SK-N-SH (cell line): ENCODE data around the gene PCDHA5. TPM values are rescaled to one million over a fixed set of nuclear protein-coding genes. Genes with fewer than 3 reads are reported as not detected.

Experiments
- CTCF ChIA-PET: fragments of 300-600, 350-600 bp; formaldehyde crosslinking; extraction: SDS; loops from one replicate; lab custom pipeline; 2021; lab: Yijun Ruan, JAX
- POLR2A ChIA-PET: fragments of 350-600 bp; sonication (Branson Sonifier 250); formaldehyde crosslinking; extraction: SDS; loops from one replicate; lab custom pipeline; 2020; ENCODE audit warnings: antibody characterized with exemption, inconsistent platforms; lab: Yijun Ruan, JAX
- DNase-seq: peaks from one replicate; pipeline ENCODE4 v3.0.0; 2012
- H2AFZ ChIP-seq: fragments of 200-600 bp; sonication (generic); 2 replicates; pipeline ENCODE4 v1.8.1; 2016; ENCODE audit warnings: antibody characterized with exemption, mild to moderate bottlenecking, low read depth
- H3F3A ChIP-seq: fragments of 200-600 bp; sonication (generic); replicated peaks from 2 replicates; pipeline ENCODE3; 2016; ENCODE audit warnings: antibody characterized with exemption, mild to moderate bottlenecking; ENCODE audit not compliant: insufficient read depth
- H3K27ac ChIP-seq, 2 experiments: fragments of 200-500 bp in 1 of 2; fragments of 200-600 bp in 1 of 2; sonication (Bioruptor generic) in 1 of 2; sonication (generic), shearing (Covaris generic) in 1 of 2; 2 replicates each; pipeline versions ENCODE4 v1.5.1 to v1.6.1; 2014 to 2016; ENCODE audit warnings: low read depth in 2 of 2, inconsistent platforms in 1 of 2, low read length in 1 of 2, mild to moderate bottlenecking in 1 of 2, mixed read lengths in 1 of 2
- H3K27me3 ChIP-seq: fragments of 200-600 bp; sonication (generic), shearing (Covaris generic); 2 replicates; pipeline ENCODE4 v1.6.1; 2016; ENCODE audit warnings: mixed run types; ENCODE audit not compliant: insufficient read depth
- H3K36me3 ChIP-seq, 2 experiments: fragments of 200-500 bp in 1 of 2; fragments of 200-600 bp in 1 of 2; sonication (Bioruptor generic) in 1 of 2; sonication (generic) in 1 of 2; replicated peaks in 1 of 2; 2 replicates each; pipeline versions ENCODE3 to v1.5.1; 2014 to 2016; ENCODE audit warnings: low read length in 1 of 2, mild to moderate bottlenecking in 1 of 2; ENCODE audit not compliant: insufficient read depth in 2 of 2, control insufficient read depth in 1 of 2
- H3K4me1 ChIP-seq, 2 experiments: fragments of 200-500 bp in 1 of 2; fragments of 200-600 bp in 1 of 2; sonication (Bioruptor generic) in 1 of 2; sonication (generic), shearing (Covaris generic) in 1 of 2; 2 replicates each; pipeline versions ENCODE4 v1.5.1 to v1.6.1; 2014 to 2016; ENCODE audit warnings: low read depth in 1 of 2, low read length in 1 of 2, mixed run types in 1 of 2; ENCODE audit not compliant: insufficient read depth in 2 of 2, control insufficient read depth in 1 of 2
- H3K4me2 ChIP-seq: fragments of 200-600 bp; sonication (generic), shearing (Covaris generic); 2 replicates; pipeline ENCODE4 v1.6.1; 2017; ENCODE audit warnings: mixed run types
- H3K4me3 ChIP-seq, 2 experiments: fragments of 200-500 bp in 1 of 2; fragments of 200-600 bp in 1 of 2; sonication (Bioruptor generic) in 1 of 2; sonication (generic), shearing (Covaris generic) in 1 of 2; 2 replicates each; pipeline versions ENCODE4 v1.5.1 to v1.8.1; 2014 to 2016; ENCODE audit warnings: low read depth in 2 of 2, inconsistent platforms in 1 of 2, low read length in 1 of 2, mild to moderate bottlenecking in 1 of 2, mixed read lengths in 1 of 2, moderate library complexity in 1 of 2
- H3K79me2 ChIP-seq: fragments of 200-600 bp; sonication (generic); 2 replicates; pipeline ENCODE4 v1.8.1; 2017; ENCODE audit warnings: mild to moderate bottlenecking; ENCODE audit not compliant: insufficient read depth
- H3K9ac ChIP-seq: fragments of 200-600 bp; sonication (generic); 2 replicates; pipeline ENCODE4 v1.6.1; 2017; ENCODE audit warnings: mixed run types
- H3K9me2 ChIP-seq: fragments of 200-600 bp; sonication (generic); 2 replicates; pipeline ENCODE4 v1.6.1; 2017; ENCODE audit warnings: mixed run types
- H3K9me3 ChIP-seq: fragments of 200-600 bp; sonication (generic); 2 replicates; pipeline ENCODE4 v1.6.1; 2017; ENCODE audit warnings: mixed run types, mild to moderate bottlenecking, moderate library complexity
- H4K20me1 ChIP-seq: fragments of 200-600 bp; sonication (generic); 2 replicates; pipeline ENCODE4 v1.6.1; 2017; ENCODE audit warnings: mild to moderate bottlenecking, mixed run types; ENCODE audit not compliant: insufficient read depth
- CHD2 ChIP-seq: fragments of 150-350 bp; IDR thresholded peaks from 2 replicates; pipeline ENCODE4 v1.6.1; 2018; ENCODE audit warnings: low read length; ENCODE audit not compliant: partially characterized antibody
- ELF1 ChIP-seq: IDR thresholded peaks from 2 replicates; pipeline ENCODE4 v1.4.0; 2012
- EP300 ChIP-seq, 2 experiments: IDR thresholded peaks; 2 replicates each; pipeline versions ENCODE4 v1.4.0 to v1.6.1; 2012; ENCODE audit warnings: borderline replicate concordance in 1 of 2, low read depth in 1 of 2, low read length in 1 of 2
- FOXJ3 ChIP-seq: sonication (generic); formaldehyde crosslinking; IDR thresholded peaks from 2 replicates; pipeline ENCODE4 v1.5.1; 2020; ENCODE audit warnings: mild to moderate bottlenecking, missing genetic modification reagents
- GABPA ChIP-seq: IDR thresholded peaks from 2 replicates; pipeline ENCODE4 v1.4.0; 2012; ENCODE audit warnings: low read depth, mild to moderate bottlenecking
- GATA2 ChIP-seq: sonication (generic); formaldehyde crosslinking; IDR thresholded peaks from 2 replicates; pipeline ENCODE4 v1.5.0; 2020; ENCODE audit warnings: mild to moderate bottlenecking, missing genetic modification reagents
- IRF3 ChIP-seq: fragments of 150-350 bp; IDR thresholded peaks from 2 replicates; pipeline ENCODE4 v1.6.1; 2016; ENCODE audit warnings: mild to moderate bottlenecking, low read depth, low read length
- NFIC ChIP-seq: IDR thresholded peaks from 2 replicates; pipeline ENCODE4 v1.4.0; 2012; ENCODE audit warnings: borderline replicate concordance
- NRF1 ChIP-seq: IDR thresholded peaks from 2 replicates; pipeline ENCODE4 v1.6.1; 2012; ENCODE audit warnings: low read depth, mild to moderate bottlenecking, low read length
- POLR2AphosphoS5 ChIP-seq: IDR thresholded peaks from 2 replicates; pipeline ENCODE4 v1.6.1; 2012; ENCODE audit warnings: low read depth, low read length
- RAD21 ChIP-seq: IDR thresholded peaks from 2 replicates; pipeline ENCODE4 v1.6.1; 2012; ENCODE audit warnings: mild to moderate bottlenecking, low read length
- TEAD4 ChIP-seq: IDR thresholded peaks from 2 replicates; pipeline ENCODE4 v1.4.0; 2012; ENCODE audit warnings: mild to moderate bottlenecking, borderline replicate concordance; ENCODE audit not compliant: insufficient read depth
- USF1 ChIP-seq: IDR thresholded peaks from 2 replicates; pipeline ENCODE4 v1.4.0; 2012; ENCODE audit warnings: low read depth, borderline replicate concordance
- WGBS: methylation state at CpG from one replicate; pipeline ENCODE4 v1.1.6; 2017; ENCODE audit warnings: low lambda C conversion rate; 5-methylcytosine and 5-hydroxymethylcytosine counted together
- polyA plus RNA-seq, 3 experiments: library from polyadenylated mRNA; depleted of rRNA; stranded (reverse); fragments of >200 nt; gene quantifications; 2 replicates each; pipeline ENCODE4 v1.2.3, GENCODE V29; 2012
- TF ChIP-seq, protein P1 (sequence below): IDR thresholded peaks from 2 replicates; pipeline ENCODE4 v1.6.1; 2012; ENCODE audit warnings: mild to moderate bottlenecking, low read depth, low read length, moderate library complexity
- TF ChIP-seq, protein P2 (sequence below): fragments of 200-600 bp; sonication (generic); IDR thresholded peaks from 2 replicates; pipeline ENCODE4 v1.6.1; 2017; ENCODE audit warnings: antibody characterized with exemption, mild to moderate bottlenecking, moderate library complexity
- TF ChIP-seq, protein P3 (sequence below): IDR thresholded peaks from 2 replicates; pipeline ENCODE4; 2012
- TF ChIP-seq, protein P4 (sequence below): IDR thresholded peaks from 2 replicates; pipeline ENCODE4 v1.4.0; 2012; ENCODE audit warnings: low read depth, borderline replicate concordance

The PCDHA5 gene
- polyA plus RNA-seq, 1 of the 3 experiments (the other 2 are of a cell fraction), result 0.02 TPM

DNA sequence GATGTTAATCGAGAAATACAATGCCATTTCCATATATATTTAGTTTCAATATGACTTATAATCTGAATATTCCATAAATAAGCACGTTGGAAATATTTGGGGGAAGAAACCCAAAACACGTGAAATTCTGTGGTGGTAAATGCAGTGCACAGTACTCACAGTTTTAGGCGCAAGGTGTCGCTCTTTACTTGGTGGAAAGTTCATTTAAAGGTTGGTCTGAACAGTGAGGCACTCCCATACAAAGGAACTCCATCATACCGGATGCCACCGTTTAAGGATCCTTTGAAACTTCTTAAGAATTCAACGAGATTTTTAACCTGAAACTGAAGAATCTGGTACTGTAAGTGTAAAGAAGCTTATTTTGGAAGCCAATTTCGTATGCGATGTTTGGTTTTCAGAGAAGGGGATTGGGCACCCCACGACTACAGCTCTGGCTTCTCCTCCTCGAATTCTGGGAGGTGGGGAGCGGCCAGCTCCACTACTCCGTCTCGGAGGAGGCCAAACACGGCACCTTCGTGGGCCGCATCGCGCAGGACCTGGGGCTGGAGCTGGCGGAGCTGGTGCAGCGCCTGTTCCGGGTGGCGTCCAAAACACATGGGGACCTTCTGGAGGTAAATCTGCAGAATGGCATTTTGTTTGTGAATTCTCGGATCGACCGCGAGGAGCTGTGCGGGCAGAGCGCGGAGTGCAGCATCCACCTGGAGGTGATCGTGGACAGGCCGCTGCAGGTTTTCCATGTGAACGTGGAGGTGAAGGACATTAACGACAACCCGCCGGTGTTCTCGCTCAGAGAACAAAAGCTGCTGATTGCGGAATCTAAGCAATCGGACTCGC, 47.5 kb downstream of the PCDHA5 start, which contains the start of gene PCDHA11:
PCDHA11 (plus strand) TSS at position 237 of the 834 bp plus-strand sequence; CDS start at position 384, 147 bp downstream.
- Histone ChIP-seq H3F3A (no peaks in the 10 kb centered on the region), H3K27ac (no peak within 1 kb of the TSS), H4K20me1 (no peaks in the 10 kb centered on the region), H2AFZ (no peak within 1 kb of the TSS), H3K9ac (no peak within 1 kb of the TSS), H3K36me3 (no peaks in the 10 kb centered on the region), H3K4me2 (no peak within 1 kb of the TSS), H3K9me3 (no peaks in the 10 kb centered on the region), H3K4me1 (no peaks in the 10 kb centered on the region), H3K79me2 (no peaks in the 10 kb centered on the region), H3K27me3 (no peaks in the 10 kb centered on the region), H3K4me3 (no peak within 1 kb of the TSS), H3K9me2 (no peaks in the 10 kb centered on the region)
- TF ChIP-seq GABPA, result no peak
- TF ChIP-seq IRF3, result no peak
- no peak for TF ChIP-seq NFIC
- TF ChIP-seq CHD2, result no peak
- no peak for TF ChIP-seq FOXJ3 (CRISPR knock-in tag)
- TF ChIP-seq TEAD4, result no peak
- TF ChIP-seq, protein P1, sequence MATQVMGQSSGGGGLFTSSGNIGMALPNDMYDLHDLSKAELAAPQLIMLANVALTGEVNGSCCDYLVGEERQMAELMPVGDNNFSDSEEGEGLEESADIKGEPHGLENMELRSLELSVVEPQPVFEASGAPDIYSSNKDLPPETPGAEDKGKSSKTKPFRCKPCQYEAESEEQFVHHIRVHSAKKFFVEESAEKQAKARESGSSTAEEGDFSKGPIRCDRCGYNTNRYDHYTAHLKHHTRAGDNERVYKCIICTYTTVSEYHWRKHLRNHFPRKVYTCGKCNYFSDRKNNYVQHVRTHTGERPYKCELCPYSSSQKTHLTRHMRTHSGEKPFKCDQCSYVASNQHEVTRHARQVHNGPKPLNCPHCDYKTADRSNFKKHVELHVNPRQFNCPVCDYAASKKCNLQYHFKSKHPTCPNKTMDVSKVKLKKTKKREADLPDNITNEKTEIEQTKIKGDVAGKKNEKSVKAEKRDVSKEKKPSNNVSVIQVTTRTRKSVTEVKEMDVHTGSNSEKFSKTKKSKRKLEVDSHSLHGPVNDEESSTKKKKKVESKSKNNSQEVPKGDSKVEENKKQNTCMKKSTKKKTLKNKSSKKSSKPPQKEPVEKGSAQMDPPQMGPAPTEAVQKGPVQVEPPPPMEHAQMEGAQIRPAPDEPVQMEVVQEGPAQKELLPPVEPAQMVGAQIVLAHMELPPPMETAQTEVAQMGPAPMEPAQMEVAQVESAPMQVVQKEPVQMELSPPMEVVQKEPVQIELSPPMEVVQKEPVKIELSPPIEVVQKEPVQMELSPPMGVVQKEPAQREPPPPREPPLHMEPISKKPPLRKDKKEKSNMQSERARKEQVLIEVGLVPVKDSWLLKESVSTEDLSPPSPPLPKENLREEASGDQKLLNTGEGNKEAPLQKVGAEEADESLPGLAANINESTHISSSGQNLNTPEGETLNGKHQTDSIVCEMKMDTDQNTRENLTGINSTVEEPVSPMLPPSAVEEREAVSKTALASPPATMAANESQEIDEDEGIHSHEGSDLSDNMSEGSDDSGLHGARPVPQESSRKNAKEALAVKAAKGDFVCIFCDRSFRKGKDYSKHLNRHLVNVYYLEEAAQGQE, result no peak
- no peak for TF ChIP-seq USF1
- TF ChIP-seq, protein P2, sequence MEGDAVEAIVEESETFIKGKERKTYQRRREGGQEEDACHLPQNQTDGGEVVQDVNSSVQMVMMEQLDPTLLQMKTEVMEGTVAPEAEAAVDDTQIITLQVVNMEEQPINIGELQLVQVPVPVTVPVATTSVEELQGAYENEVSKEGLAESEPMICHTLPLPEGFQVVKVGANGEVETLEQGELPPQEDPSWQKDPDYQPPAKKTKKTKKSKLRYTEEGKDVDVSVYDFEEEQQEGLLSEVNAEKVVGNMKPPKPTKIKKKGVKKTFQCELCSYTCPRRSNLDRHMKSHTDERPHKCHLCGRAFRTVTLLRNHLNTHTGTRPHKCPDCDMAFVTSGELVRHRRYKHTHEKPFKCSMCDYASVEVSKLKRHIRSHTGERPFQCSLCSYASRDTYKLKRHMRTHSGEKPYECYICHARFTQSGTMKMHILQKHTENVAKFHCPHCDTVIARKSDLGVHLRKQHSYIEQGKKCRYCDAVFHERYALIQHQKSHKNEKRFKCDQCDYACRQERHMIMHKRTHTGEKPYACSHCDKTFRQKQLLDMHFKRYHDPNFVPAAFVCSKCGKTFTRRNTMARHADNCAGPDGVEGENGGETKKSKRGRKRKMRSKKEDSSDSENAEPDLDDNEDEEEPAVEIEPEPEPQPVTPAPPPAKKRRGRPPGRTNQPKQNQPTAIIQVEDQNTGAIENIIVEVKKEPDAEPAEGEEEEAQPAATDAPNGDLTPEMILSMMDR, result no peak
- TF ChIP-seq GATA2 (CRISPR knock-in tag), result no peak
- TF ChIP-seq ELF1, result no peak
- TF ChIP-seq POLR2AphosphoS5, result no peak
- TF ChIP-seq NRF1, result no peak
- no peak for TF ChIP-seq EP300 (IDR thresholded peaks at IDR 0.05; ENCODE audit: borderline replicate concordance in 1 of 2, low read depth in 1 of 2, low read length in 1 of 2)
- TF ChIP-seq, protein P3, sequence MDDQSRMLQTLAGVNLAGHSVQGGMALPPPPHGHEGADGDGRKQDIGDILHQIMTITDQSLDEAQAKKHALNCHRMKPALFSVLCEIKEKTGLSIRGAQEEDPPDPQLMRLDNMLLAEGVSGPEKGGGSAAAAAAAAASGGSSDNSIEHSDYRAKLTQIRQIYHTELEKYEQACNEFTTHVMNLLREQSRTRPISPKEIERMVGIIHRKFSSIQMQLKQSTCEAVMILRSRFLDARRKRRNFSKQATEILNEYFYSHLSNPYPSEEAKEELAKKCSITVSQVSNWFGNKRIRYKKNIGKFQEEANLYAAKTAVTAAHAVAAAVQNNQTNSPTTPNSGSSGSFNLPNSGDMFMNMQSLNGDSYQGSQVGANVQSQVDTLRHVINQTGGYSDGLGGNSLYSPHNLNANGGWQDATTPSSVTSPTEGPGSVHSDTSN, result no peak
- TF ChIP-seq, protein P4, sequence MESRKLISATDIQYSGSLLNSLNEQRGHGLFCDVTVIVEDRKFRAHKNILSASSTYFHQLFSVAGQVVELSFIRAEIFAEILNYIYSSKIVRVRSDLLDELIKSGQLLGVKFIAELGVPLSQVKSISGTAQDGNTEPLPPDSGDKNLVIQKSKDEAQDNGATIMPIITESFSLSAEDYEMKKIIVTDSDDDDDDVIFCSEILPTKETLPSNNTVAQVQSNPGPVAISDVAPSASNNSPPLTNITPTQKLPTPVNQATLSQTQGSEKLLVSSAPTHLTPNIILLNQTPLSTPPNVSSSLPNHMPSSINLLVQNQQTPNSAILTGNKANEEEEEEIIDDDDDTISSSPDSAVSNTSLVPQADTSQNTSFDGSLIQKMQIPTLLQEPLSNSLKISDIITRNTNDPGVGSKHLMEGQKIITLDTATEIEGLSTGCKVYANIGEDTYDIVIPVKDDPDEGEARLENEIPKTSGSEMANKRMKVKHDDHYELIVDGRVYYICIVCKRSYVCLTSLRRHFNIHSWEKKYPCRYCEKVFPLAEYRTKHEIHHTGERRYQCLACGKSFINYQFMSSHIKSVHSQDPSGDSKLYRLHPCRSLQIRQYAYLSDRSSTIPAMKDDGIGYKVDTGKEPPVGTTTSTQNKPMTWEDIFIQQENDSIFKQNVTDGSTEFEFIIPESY, result no peak
- TF ChIP-seq RAD21, result no peak
- POLR2A ChIA-PET, result no interaction called here
- WGBS, result 72% methylated on average over 41 of the region's 41 CpGs
- CTCF ChIA-PET, result interaction anchor here (0.9 to 2.0 kb wide), 6 partner anchors 10 to 176 kb away, joined by 3 to 17 read pairs (median 6); partner anchors contain the start of genes PCDHA8 and PCDHAC1
- DNase-seq, result no peak
